GM12878 (cell line): ENCODE data around the gene BPIFB3. TPM values are rescaled to one million over a fixed set of nuclear protein-coding genes. Genes with fewer than 3 reads are reported as not detected.

Experiments
- ATAC-seq: fragments of 200-7000 bp; cut with Tn5 transposase; 3 replicates; pipeline ENCODE4 v1.9.1; 2020; ENCODE audit warnings: mild to moderate bottlenecking, moderate library complexity
- BruUV-seq: library from RNA; stranded (reverse); fragments of 400-500 nt; replicated peaks from 2 replicates; lab custom pipeline; 2021; lab: Mats Ljungman, UMichigan
- CTCF ChIA-PET: fragments of 300-600 bp; sonication (Branson Sonifier 250); formaldehyde crosslinking; extraction: SDS; loops from one replicate; lab custom pipeline; 2021; ENCODE audit warnings: inconsistent platforms; lab: Yijun Ruan, JAX
- POLR2A ChIA-PET: fragments of 350-600 bp; formaldehyde crosslinking; extraction: SDS; loops from one replicate; lab custom pipeline; 2021; ENCODE audit warnings: inconsistent platforms; lab: Charles Lee
- RAD21 ChIA-PET: fragments of 300-600 bp; sonication (Branson Sonifier 250); formaldehyde crosslinking; loops from one replicate; lab custom pipeline; 2023; ENCODE audit warnings: antibody characterized with exemption; ENCODE audit not compliant: unreplicated experiment; lab: Charles Lee
- SMC1A ChIA-PET: fragments of 300-600 bp; sonication (Branson Sonifier 250); formaldehyde crosslinking; loops from one replicate; lab custom pipeline; 2023; ENCODE audit not compliant: unreplicated experiment, uncharacterized antibody; lab: Charles Lee
- DNase-seq: peaks from one replicate; pipeline ENCODE4 v3.0.0-alpha.2; 2011; ENCODE audit warnings: low read depth, low spot score
- FAIRE-seq: peaks from 3 replicates; lab custom pipeline; 2011; peaks lifted over from hg19 to GRCh38; lab: Jason Lieb, UNC
- H2AFZ ChIP-seq: 2 replicates; pipeline ENCODE4 v1.6.0; 2011; ENCODE audit warnings: low read depth, low read length, control low read depth; ENCODE audit not compliant: control insufficient read depth
- H3K27ac ChIP-seq: 2 replicates; pipeline ENCODE4 v1.5.1; 2011; ENCODE audit warnings: control low read depth; ENCODE audit not compliant: control insufficient read depth, insufficient read depth
- H3K27me3 ChIP-seq, 2 experiments: replicated peaks in 1 of 2; 2 replicates each; pipeline versions ENCODE4 v1.6.0 to v1.6.1; 2011; ENCODE audit warnings: low read length in 1 of 2; ENCODE audit not compliant: control insufficient read depth in 2 of 2, insufficient read depth in 2 of 2
- H3K36me3 ChIP-seq, 2 experiments: 2 replicates each; pipeline ENCODE4 v1.5.1; 2011; ENCODE audit warnings: low read length in 1 of 2; ENCODE audit not compliant: control insufficient read depth in 2 of 2, insufficient read depth in 2 of 2
- H3K4me1 ChIP-seq: 2 replicates; pipeline ENCODE4 v1.6.1; 2011; ENCODE audit warnings: mild to moderate bottlenecking, low read length, moderate library complexity, mixed read lengths; ENCODE audit not compliant: control insufficient read depth, insufficient read depth
- H3K4me2 ChIP-seq: 2 replicates; pipeline ENCODE4 v1.6.0; 2011; ENCODE audit warnings: control low read depth; ENCODE audit not compliant: control insufficient read depth, insufficient read depth
- H3K4me3 ChIP-seq: fragments of 200-600 bp; sonication (generic); 2 replicates; pipeline ENCODE4 v1.5.1; 2016
- H3K79me2 ChIP-seq: 2 replicates; pipeline ENCODE4 v1.6.0; 2011; ENCODE audit warnings: low read length; ENCODE audit not compliant: control insufficient read depth, insufficient read depth
- H3K9ac ChIP-seq: 2 replicates; pipeline ENCODE4 v1.8.0; 2011; ENCODE audit warnings: low read length, control low read depth, mixed read lengths; ENCODE audit not compliant: control insufficient read depth, insufficient read depth
- H3K9me3 ChIP-seq: replicated peaks from 3 replicates; pipeline ENCODE4 v1.5.1; 2011; ENCODE audit warnings: mild to moderate bottlenecking, low read length; ENCODE audit not compliant: control insufficient read depth, insufficient read depth
- H4K20me1 ChIP-seq: 2 replicates; pipeline ENCODE4 v1.6.0; 2011; ENCODE audit not compliant: control insufficient read depth, insufficient read depth
- CHD2 ChIP-seq: IDR thresholded peaks from 2 replicates; pipeline ENCODE4 v1.6.1; 2011; ENCODE audit warnings: low read depth, low read length, improper control_type of control experiment, borderline replicate concordance
- HDAC2 ChIP-seq: fragments of 200-600 bp; sonication (generic); IDR thresholded peaks from 2 replicates; pipeline ENCODE4 v1.6.1; 2017
- NBN ChIP-seq: fragments of 450-650 bp; IDR thresholded peaks from 2 replicates; pipeline ENCODE4 v1.6.1; 2016
- WGBS: methylation state at CpG from one replicate; pipeline ENCODE4 v1.1.6; 2016; ENCODE audit warnings: low lambda C conversion rate; ENCODE audit not compliant: insufficient replicate concordance, insufficient coverage; ENCODE audit errors: missing lambda C conversion rate; 5-methylcytosine and 5-hydroxymethylcytosine counted together
- in situ Hi-C: fragments of 300-500 bp; cut with MboI; formaldehyde crosslinking; loops from 9 replicates; pipeline ENCODE4 v1.14.3; 2018; ENCODE audit warnings: mixed read lengths
- intact Hi-C: fragments of 100-400 bp; cut with micrococcal nuclease; formaldehyde crosslinking; loops from one replicate; pipeline ENCODE4 v1.14.2; 2022; ENCODE audit not compliant: unreplicated experiment
- polyA plus RNA-seq, 11 experiments: library from polyadenylated mRNA; depleted of rRNA in 4 of 11; unstranded in 6 of 11; stranded (reverse) in 5 of 11; fragments of >200 nt; fragmentation: Nextera tagmentation in 4 of 11; fragmentation: Illumina TruSeq in 1 of 11; extraction: Ambion mirVana in 4 of 11; extraction: Trizol in 1 of 11; gene quantifications; 1 replicate in 1 of 11; 2 replicates in 10 of 11; pipeline versions ENCODE4 v1.2.1 to v1.2.3, GENCODE V29; 2011 to 2016; ENCODE audit warnings: inconsistent platforms in 2 of 11, missing spikeins in 2 of 11, low read depth in 1 of 11
- total RNA-seq, 4 experiments: library from RNA; depleted of rRNA in 3 of 4; stranded (reverse); fragments of >200 nt in 3 of 4; fragmentation: Illumina TruSeq in 1 of 4; extraction: Trizol in 1 of 4; gene quantifications; 2 replicates each; pipeline versions ENCODE4 v1.2.1 to v1.2.3, GENCODE V29; 2013 to 2021
- TF ChIP-seq, protein P1 (sequence below): fragments of 450-650 bp; IDR thresholded peaks from 2 replicates; pipeline ENCODE4 v1.6.1; 2017; ENCODE audit warnings: mild to moderate bottlenecking, low read depth, inconsistent platforms; ENCODE audit not compliant: poor library complexity, severe bottlenecking
- TF ChIP-seq, protein P2 (sequence below): IDR thresholded peaks from 2 replicates; pipeline ENCODE4 v1.6.1; 2011; ENCODE audit warnings: low read depth, mild to moderate bottlenecking, low read length, moderate library complexity, borderline replicate concordance; ENCODE audit errors: extremely low read depth

BPIFB3 gene
- total and polyA plus RNA-seq, 10 of the 15 experiments (the other 5 are each of a cell fraction or from before 2014, with no cell fraction given), result not detected

DNA sequence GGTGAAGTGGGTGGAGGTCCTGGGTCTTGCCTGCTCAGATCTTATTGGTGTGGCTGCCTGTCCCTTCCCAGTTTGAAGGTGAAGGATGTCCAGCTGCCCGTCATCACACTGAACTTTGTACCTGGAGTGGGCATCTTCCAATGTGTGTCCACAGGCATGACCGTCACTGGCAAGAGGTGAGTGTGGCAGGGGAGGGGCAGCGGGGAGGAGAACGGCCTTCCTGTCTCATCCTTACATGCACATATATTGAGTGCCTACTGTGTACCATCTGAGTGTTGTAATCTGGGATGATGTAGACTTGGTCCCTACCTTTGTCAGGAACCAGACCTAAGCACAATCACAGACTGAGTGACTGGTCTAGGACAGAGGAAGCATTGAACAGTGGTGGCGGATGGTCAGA lies 19.6 kb upstream of the BPIFB3 start:
- H3K4me1 ChIP-seq, result no peaks in the 10 kb centered on the region
- H3K9ac ChIP-seq, result no peak overlapping the region
- ChIA-PET RAD21 (no interaction called here), CTCF (no interaction called here), SMC1A (no interaction called here), POLR2A (no interaction called here)
- BruUV-seq, result no TSS peak
- no peak overlapping the region for H2AFZ ChIP-seq
- FAIRE-seq, result no peak
- H3K9me3 ChIP-seq, result no peaks in the 10 kb centered on the region
- no peaks in the 10 kb centered on the region for H4K20me1 ChIP-seq
- no peak for ATAC-seq
- 37% methylated on average over 5 of the region's 5 CpGs for WGBS
- in situ Hi-C loops (no loop called here), intact Hi-C loops (no loop called here)
- DNase-seq, result no peak
- no peaks in the 10 kb centered on the region for H3K79me2 ChIP-seq
- H3K27me3 ChIP-seq, result peaks cover 0 to 1% of the 10 kb centered on the region in 2 experiments; a peak in 1 of 4 replicates
- no peak overlapping the region for H3K4me2 ChIP-seq
- H3K4me3 ChIP-seq, result no peak overlapping the region
- no peak overlapping the region for H3K27ac ChIP-seq
- no peak for TF ChIP-seq HDAC2
- TF ChIP-seq CHD2, result no peak
- TF ChIP-seq NBN, result no peak
- TF ChIP-seq, protein P1, sequence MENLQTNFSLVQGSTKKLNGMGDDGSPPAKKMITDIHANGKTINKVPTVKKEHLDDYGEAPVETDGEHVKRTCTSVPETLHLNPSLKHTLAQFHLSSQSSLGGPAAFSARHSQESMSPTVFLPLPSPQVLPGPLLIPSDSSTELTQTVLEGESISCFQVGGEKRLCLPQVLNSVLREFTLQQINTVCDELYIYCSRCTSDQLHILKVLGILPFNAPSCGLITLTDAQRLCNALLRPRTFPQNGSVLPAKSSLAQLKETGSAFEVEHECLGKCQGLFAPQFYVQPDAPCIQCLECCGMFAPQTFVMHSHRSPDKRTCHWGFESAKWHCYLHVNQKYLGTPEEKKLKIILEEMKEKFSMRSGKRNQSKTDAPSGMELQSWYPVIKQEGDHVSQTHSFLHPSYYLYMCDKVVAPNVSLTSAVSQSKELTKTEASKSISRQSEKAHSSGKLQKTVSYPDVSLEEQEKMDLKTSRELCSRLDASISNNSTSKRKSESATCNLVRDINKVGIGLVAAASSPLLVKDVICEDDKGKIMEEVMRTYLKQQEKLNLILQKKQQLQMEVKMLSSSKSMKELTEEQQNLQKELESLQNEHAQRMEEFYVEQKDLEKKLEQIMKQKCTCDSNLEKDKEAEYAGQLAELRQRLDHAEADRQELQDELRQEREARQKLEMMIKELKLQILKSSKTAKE, result no peak
- TF ChIP-seq, protein P2, sequence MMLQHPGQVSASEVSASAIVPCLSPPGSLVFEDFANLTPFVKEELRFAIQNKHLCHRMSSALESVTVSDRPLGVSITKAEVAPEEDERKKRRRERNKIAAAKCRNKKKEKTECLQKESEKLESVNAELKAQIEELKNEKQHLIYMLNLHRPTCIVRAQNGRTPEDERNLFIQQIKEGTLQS, result no peak
- no peaks in the 10 kb centered on the region for H3K36me3 ChIP-seq
